K562 (cell line): ENCODE results near the gene TMF1. TPM values are rescaled to one million over a fixed set of nuclear protein-coding genes. Genes with fewer than 3 reads are reported as not detected.
A peak's percentile ranks its signal among the peaks of the same experiment; 100 is the strongest.

Experiments used
- BCL6 ChIP-seq: fragments of 250-450 bp; sonication (Bioruptor Pico); IDR thresholded peaks from 2 replicates; pipeline ENCODE4 v1.4.0; 2020
- CBFB ChIP-seq: sonication (generic); formaldehyde crosslinking; IDR thresholded peaks from 2 replicates; pipeline ENCODE4 v1.4.0; 2020; ENCODE audit warnings: mild to moderate bottlenecking, missing genetic modification reagents
- CHD2 ChIP-seq: IDR thresholded peaks from 2 replicates; pipeline ENCODE4 v1.6.1; 2011; ENCODE audit warnings: low read depth, low read length
- POLR2AphosphoS5 ChIP-seq: IDR thresholded peaks from 2 replicates; pipeline ENCODE4 v1.6.1; 2011; ENCODE audit warnings: mild to moderate bottlenecking, low read depth, low read length, moderate library complexity; ENCODE audit not compliant: control insufficient read depth, insufficient read depth
- RHOXF2B ChIP-seq: fragments of 250-450 bp; sonication (Bioruptor Pico); conservative IDR thresholded peaks from 2 replicates; pipeline ENCODE4 v1.5.1; 2021
- ZNF121 ChIP-seq: sonication (generic); formaldehyde crosslinking; conservative IDR thresholded peaks from 2 replicates; pipeline ENCODE4 v1.8.0; 2022; ENCODE audit warnings: missing genetic modification reagents
- ZNF41 ChIP-seq: fragments of 250-450 bp; sonication (Bioruptor Pico); conservative IDR thresholded peaks from 2 replicates; pipeline ENCODE4 v1.4.0; 2020; ENCODE audit warnings: mild to moderate bottlenecking
- polyA plus RNA-seq, 8 experiments: library from polyadenylated mRNA; depleted of rRNA in 4 of 8; stranded (reverse) in 5 of 8; unstranded in 3 of 8; fragments of >200 nt; fragmentation: Nextera tagmentation in 2 of 8; fragmentation: Illumina TruSeq in 1 of 8; extraction: Ambion mirVana in 2 of 8; extraction: Trizol in 1 of 8; gene quantifications; 2 replicates each; pipeline versions ENCODE4 v1.2.1 to v1.2.3, GENCODE V29; 2011 to 2014; ENCODE audit warnings: inconsistent platforms in 1 of 8, missing spikeins in 1 of 8
- total RNA-seq, 7 experiments: library from RNA; depleted of rRNA in 6 of 7; stranded (reverse); fragments of >200 nt in 6 of 7; fragmentation: Illumina TruSeq in 2 of 7; extraction: Trizol in 2 of 7; gene quantifications; 2 replicates each; pipeline versions ENCODE4 v1.2.1 to v1.2.3, GENCODE V29; 2011 to 2021; ENCODE audit warnings: low replicate concordance in 1 of 7
- TF ChIP-seq, protein P1 (sequence below): fragments of 250-450 bp; sonication (Bioruptor Pico); IDR thresholded peaks from 2 replicates; pipeline ENCODE4 v1.8.0; 2022; ENCODE audit warnings: moderate library complexity, mild to moderate bottlenecking, inconsistent platforms
- TF ChIP-seq, protein P2 (sequence below), 2 experiments: fragments of 450-650 bp; IDR thresholded peaks; 2 replicates each; pipeline ENCODE4 v1.6.1; 2016; ENCODE audit warnings: mild to moderate bottlenecking in 2 of 2, borderline replicate concordance in 1 of 2, low read depth in 1 of 2, moderate library complexity in 1 of 2
- TF ChIP-seq, protein P3 (sequence below): fragments of 450-650 bp; IDR thresholded peaks from 2 replicates; pipeline ENCODE4 v1.6.1; 2018; ENCODE audit warnings: mild to moderate bottlenecking, low read depth; ENCODE audit not compliant: partially characterized antibody

TMF1 gene
- total and polyA plus RNA-seq, 9 of the 15 experiments (the other 6 are each of a cell fraction or from before 2014, with no cell fraction given), result 3.1 to 13.9 (median 10.3) TPM

DNA sequence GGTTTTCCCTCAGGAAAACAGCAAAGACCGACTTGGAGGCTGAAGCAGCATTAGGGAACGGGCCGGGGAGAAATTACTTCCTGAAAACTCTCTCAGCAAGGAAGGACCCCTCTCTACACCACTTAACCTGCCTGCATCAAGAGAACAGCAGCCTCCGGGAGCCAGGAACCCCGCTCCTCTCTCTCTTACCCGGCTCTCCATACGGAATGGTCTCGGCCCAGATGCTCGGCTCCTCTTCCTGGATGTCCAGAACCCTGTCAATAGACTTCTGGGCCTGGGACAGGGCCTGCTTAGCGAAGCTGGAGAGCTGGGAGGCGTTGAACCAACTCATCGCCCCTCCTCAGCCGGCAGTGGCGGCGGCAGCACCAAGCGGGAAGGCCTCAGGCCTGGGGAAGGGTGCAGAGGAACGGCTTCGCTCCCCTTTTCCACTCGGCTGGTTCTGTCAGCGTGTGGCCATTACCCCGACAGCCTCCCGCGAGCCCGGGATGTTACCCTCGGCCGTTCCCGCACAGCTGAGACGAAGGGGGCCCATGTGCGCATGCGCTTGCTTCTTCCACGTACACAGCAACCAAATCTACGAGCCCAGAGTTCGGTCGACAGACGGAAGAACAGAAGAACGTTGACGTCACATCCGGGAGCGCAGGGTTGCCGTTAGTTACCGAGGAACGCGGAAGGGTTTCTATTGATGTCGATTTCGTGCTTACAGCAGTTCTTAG lies at the start of gene TMF1 (continued):
- TF ChIP-seq, protein P1, sequence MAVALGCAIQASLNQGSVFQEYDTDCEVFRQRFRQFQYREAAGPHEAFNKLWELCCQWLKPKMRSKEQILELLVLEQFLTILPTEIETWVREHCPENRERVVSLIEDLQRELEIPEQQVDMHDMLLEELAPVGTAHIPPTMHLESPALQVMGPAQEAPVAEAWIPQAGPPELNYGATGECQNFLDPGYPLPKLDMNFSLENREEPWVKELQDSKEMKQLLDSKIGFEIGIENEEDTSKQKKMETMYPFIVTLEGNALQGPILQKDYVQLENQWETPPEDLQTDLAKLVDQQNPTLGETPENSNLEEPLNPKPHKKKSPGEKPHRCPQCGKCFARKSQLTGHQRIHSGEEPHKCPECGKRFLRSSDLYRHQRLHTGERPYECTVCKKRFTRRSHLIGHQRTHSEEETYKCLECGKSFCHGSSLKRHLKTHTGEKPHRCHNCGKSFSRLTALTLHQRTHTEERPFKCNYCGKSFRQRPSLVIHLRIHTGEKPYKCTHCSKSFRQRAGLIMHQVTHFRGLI (CRISPR knock-in tag), result no peak
- TF ChIP-seq ZNF121 (no peak), CHD2 (peak; percentile 81), BCL6 (CRISPR knock-in tag) (no peak), CBFB (CRISPR knock-in tag) (no peak), ZNF41 (no peak), RHOXF2B (CRISPR knock-in tag) (no peak), POLR2AphosphoS5 (no peak; the same call in 1 of the 2 replicates)
- TF ChIP-seq, protein P2, sequence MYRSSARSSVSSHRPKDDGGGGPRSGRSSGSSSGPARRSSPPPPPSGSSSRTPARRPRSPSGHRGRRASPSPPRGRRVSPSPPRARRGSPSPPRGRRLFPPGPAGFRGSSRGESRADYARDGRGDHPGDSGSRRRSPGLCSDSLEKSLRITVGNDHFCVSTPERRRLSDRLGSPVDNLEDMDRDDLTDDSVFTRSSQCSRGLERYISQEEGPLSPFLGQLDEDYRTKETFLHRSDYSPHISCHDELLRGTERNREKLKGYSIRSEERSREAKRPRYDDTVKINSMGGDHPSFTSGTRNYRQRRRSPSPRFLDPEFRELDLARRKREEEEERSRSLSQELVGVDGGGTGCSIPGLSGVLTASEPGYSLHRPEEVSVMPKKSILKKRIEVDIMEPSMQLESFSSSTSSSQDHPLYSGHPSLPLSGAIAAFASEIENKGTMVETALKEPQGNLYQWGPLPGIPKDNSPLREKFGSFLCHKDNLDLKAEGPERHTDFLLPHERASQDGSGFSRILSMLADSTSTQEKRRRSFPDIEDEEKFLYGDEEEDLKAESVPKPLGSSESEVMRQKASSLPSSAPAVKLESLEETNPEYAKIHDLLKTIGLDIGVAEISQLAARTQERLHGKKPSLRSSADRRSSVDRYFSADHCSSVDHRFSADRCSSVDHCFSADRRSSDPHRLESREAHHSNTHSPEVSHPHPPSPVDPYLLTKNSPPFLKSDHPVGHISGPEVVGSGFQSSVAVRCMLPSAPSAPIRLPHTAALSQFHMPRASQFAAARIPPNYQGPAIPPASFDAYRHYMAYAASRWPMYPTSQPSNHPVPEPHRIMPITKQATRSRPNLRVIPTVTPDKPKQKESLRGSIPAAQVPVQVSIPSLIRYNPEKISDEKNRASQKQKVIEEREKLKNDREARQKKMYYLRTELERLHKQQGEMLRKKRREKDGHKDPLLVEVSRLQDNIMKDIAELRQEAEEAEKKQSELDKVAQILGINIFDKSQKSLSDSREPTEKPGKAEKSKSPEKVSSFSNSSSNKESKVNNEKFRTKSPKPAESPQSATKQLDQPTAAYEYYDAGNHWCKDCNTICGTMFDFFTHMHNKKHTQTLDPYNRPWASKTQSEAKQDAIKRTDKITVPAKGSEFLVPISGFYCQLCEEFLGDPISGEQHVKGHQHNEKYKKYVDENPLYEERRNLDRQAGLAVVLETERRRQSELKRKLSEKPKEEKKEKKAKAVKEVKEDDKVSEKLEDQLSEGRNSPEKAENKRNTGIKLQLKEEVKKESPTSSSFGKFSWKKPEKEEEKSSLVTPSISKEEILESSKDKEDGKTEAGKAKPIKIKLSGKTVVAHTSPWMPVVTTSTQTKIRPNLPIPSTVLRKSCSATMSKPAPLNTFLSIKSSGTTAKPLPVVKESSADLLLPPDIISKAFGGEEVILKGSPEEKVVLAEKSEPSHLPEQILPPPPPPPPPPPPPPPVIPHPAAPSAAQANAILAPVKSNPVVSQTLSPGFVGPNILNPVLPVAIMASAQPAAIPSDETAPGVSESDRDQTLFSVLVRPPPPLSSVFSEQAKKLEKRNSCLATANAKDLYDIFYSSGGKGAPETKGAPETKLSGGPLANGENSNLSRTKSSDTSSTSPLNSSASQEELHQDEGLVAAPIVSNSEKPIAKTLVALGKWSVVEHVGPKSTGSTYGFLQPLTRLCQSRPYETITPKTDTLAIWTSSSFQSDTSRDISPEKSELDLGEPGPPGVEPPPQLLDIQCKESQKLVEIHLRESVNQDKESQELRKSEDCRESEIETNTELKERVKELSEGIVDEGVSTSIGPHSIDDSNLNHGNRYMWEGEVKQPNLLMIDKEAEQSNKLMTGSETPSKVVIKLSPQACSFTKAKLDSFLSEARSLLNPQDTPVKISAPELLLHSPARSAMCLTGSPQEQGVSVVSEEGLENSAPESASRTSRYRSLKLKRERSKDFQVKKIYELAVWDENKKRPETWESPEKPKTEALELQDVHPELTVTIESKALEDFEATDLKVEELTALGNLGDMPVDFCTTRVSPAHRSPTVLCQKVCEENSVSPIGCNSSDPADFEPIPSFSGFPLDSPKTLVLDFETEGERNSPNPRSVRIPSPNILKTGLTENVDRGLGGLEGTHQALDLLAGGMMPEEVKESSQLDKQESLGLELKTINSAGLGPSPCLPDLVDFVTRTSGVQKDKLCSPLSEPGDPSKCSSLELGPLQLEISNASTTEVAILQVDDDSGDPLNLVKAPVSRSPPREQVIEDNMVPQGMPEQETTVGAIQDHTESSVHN (IDR thresholded peaks at IDR 0.05; ENCODE audit: borderline replicate concordance in 1 of 2, low read depth in 1 of 2), result no peak
- TF ChIP-seq, protein P3, sequence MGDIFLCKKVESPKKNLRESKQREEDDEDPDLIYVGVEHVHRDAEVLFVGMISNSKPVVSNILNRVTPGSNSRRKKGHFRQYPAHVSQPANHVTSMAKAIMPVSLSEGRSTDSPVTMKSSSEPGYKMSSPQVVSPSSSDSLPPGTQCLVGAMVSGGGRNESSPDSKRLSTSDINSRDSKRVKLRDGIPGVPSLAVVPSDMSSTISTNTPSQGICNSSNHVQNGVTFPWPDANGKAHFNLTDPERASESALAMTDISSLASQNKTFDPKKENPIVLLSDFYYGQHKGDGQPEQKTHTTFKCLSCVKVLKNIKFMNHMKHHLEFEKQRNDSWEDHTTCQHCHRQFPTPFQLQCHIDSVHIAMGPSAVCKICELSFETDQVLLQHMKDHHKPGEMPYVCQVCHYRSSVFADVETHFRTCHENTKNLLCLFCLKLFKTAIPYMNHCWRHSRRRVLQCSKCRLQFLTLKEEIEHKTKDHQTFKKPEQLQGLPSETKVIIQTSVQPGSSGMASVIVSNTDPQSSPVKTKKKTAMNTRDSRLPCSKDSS, result no peak
